ENCODE results near the gene SDK1.

Gene SDK1

GRCh38 chr7:3897430-3898372, 596.6 kb downstream of the SDK1 start:
- Mint-ChIP-seq H3K27ac (peak overlapping the region; percentile 48 to 85 (median 77)), H3K4me1 (peaks cover 67% of the 10 kb centered on the region), H3K36me3 (ENCODE audit: low read depth) (no peaks in the 10 kb centered on the region), H3K9me3 (no peaks in the 10 kb centered on the region), H3K27me3 (ENCODE audit: low read depth) (peaks cover 7% of the 10 kb centered on the region), H3K4me3 (peak overlapping the region in 2 of 3 experiments; percentile 38 to 53)
- TF ChIP-seq CTCF (IDR thresholded peaks at IDR 0.05; ENCODE audit: unreplicated experiment in 3 of 3): peak; percentile 74 to 83 (median 80)

- Mint-ChIP-seq H3K4me3 (no peak overlapping the region), H3K9me3 (no peaks in the 10 kb centered on the region), H3K27ac (peak overlapping the region in 1 of 3 experiments; percentile 11), H3K36me3 (ENCODE audit: low read depth) (no peaks in the 10 kb centered on the region), H3K4me1 (peaks cover 55% of the 10 kb centered on the region), H3K27me3 (ENCODE audit: low read depth) (peaks cover 3% of the 10 kb centered on the region)
- TF ChIP-seq CTCF (IDR thresholded peaks at IDR 0.05; ENCODE audit: unreplicated experiment in 3 of 3): no peak
These were observed 598.5 kb downstream of the SDK1 start for GRCh38 chr7:3899559-3899991.

DNA sequence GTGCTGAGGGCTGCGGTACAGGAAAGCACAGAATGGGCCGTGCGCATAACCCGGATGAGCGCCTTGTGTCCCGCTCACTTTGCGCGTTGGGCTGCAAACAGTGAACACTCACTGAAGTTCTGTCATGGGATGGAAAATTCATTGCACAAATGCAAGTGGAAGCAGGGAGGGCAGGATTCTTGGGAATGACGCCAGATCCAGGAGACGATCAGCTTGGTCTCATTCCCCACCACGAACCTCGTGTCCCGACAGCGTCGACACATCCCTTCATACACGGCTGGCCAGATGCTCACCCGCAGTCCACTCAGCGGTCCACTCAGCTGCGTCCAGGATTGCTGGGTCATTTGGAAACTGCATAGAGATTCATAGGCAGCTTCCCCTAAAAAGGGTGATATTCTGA, 607.1 kb downstream of the SDK1 start:
- H3K27ac Mint-ChIP-seq: no peak overlapping the region
- TF ChIP-seq CTCF (IDR thresholded peaks at IDR 0.05; ENCODE audit: unreplicated experiment in 3 of 3): no peak
- no peaks in the 10 kb centered on the region for H3K9me3 Mint-ChIP-seq
- no peaks in the 10 kb centered on the region for H3K36me3 Mint-ChIP-seq (ENCODE audit: low read depth)
- H3K4me3 Mint-ChIP-seq: no peak overlapping the region
- H3K4me1 Mint-ChIP-seq: peaks cover 23% of the 10 kb centered on the region
- H3K27me3 Mint-ChIP-seq (ENCODE audit: low read depth): no peaks in the 10 kb centered on the region

GRCh38 chr7:3909128-3909527, 608.1 kb downstream of the SDK1 start:
- Mint-ChIP-seq H3K4me1 (peaks cover 32% of the 10 kb centered on the region), H3K27ac (no peak overlapping the region), H3K36me3 (ENCODE audit: low read depth) (no peaks in the 10 kb centered on the region), H3K9me3 (no peaks in the 10 kb centered on the region), H3K27me3 (ENCODE audit: low read depth) (no peaks in the 10 kb centered on the region), H3K4me3 (no peak overlapping the region)
- no peak for TF ChIP-seq CTCF (IDR thresholded peaks at IDR 0.05; ENCODE audit: unreplicated experiment in 3 of 3)

DNA sequence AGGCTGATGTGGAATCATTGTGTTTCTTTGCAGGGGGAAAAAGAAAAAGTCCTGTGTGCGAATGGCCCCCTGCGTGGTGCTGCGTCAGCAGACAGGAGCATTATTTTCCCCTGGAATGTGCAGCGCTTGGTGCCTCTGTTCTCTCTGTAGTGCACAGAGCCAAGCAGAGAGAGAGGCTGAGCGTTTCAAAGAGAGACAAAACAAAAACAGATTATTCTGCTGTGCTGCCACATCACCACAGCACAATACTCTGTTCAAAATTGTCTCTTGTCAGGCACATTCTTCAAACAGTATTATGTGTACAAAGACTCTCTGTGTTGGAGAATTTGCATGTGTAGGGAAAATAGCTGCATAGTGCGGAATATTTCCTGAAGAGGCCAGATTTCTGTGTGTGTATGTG, 609.0 kb downstream of the SDK1 start:
- no peaks in the 10 kb centered on the region for H3K27me3 Mint-ChIP-seq (ENCODE audit: low read depth)
- H3K36me3 Mint-ChIP-seq (ENCODE audit: low read depth): no peaks in the 10 kb centered on the region
- H3K4me1 Mint-ChIP-seq: peaks cover 34% of the 10 kb centered on the region
- TF ChIP-seq CTCF (IDR thresholded peaks at IDR 0.05; ENCODE audit: unreplicated experiment in 3 of 3): no peak
- peak overlapping the region in 1 of 3 experiments; percentile 21 for H3K27ac Mint-ChIP-seq
- H3K9me3 Mint-ChIP-seq: no peaks in the 10 kb centered on the region
- H3K4me3 Mint-ChIP-seq: no peak overlapping the region

Data from nephron (organoid).